GM19240 (cell line): ENCODE data around the gene STK35.

Source experiments
- DNase-seq: peaks from one replicate; pipeline ENCODE4 v3.0.0; 2011; ENCODE audit warnings: low spot score; ENCODE audit not compliant: insufficient read length

STK35 gene

DNA sequence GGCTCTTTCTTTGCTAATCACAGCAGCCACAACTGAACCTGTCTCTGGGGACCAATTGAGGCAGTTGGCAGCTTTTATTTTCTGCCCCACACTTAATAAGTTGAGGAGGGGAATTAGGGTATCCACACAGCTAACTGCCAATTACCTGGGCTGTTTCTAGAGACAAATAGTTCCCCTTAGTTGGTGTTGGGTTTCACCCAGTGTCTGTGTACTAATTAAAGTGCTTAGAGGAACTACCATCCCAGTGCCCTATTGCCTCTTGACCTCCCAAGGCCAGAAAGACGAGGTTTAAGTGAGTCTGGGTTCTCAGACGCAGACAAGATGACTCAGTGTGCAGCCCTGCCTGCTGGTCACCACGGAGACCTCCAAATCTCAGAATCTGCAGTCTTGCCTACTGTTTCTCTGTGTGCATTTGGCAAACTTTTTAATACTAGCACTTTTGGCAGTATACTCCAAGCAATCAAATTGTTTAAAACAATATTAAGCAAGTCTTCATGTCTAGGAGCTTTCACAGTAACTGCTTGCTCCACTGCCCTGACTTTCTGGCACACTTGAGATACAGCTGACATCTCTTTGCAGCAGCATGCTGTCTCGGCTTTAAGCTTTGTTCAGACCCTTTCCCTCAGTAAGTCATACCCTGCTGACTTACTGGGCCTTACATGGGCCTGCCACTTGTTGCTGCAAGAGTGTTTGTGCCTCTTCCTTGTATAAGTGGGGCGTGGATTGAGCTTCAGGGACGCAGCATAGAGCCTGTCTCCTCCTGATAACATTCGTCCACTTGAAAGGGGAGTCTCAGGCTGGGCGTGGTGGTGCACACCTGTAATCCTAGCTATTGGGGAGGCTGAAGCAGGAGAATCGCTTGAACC lies 31.9 kb downstream of the STK35 start:
- no peak for DNase-seq

DNA sequence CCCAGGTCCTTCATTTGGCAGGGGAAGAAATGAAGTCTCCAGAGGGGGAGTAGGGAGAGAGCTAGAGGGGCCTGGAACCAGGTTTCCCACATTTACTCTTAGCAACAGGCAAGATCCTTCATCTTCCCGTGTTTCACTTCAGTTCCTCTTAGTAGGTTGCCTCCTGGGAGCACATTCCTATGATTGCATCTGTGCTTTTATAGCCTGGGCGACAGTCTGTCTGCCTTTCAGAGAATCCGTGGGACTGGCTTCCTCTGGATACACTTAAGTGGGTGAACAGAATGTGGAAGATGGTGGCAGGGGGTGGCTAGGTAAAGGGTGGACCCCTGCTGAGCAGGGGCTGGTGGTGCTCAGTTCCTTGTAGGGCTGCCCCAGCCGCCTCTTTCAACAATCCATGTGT lies 33.4 kb downstream of the STK35 start:
- DNase-seq, result no peak

DNA sequence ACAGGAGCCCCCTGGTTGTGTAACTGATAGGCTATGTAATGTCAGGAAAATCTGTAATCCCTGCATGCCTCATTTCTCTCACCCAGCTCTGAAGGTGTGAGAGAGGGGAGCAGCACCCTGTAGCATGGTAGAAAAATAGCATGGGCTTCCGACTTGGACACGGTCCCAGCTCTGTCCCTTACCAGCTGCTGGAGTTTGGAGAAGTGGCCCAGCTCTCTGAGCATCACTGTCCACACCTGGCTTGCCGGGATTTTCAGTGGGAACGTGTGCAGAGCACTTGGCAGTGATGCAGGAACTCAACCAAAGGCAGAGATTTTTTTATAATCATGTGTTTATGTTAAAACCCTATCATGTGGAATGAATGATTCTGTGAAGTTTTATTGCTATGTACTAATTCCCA lies 34.6 kb downstream of the STK35 start:
- DNase-seq, result no peak

DNA sequence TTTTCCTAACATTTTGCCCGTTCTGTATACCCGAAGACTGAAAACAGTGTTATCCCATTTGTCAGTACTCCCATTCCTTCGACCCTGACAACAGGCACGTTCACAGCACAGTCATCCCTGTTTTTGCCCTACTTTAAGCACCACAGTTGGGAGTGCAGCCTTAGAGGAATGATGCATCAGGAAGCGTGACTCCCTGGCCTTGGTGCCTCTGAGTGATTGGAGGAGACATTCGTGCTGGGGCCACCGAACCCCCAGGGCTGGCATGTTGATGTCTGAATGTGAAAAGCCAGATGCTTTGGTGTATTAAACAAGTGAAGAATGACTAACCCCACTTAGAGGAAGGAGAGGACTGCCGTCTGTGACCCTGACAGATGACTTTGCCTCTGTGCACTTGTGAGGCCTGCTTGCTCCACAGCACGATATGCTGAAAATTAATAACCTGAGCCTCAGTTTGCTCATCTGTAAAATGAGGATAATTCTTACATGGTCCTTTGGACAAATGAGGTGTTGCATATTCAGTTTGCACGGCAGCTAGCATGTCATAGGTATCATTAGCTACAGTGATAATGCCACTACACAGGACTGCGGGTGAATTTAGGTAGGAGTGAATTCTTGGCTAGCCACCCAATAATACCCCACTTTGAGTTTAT lies 36.0 kb downstream of the STK35 start:
- no peak for DNase-seq

DNA sequence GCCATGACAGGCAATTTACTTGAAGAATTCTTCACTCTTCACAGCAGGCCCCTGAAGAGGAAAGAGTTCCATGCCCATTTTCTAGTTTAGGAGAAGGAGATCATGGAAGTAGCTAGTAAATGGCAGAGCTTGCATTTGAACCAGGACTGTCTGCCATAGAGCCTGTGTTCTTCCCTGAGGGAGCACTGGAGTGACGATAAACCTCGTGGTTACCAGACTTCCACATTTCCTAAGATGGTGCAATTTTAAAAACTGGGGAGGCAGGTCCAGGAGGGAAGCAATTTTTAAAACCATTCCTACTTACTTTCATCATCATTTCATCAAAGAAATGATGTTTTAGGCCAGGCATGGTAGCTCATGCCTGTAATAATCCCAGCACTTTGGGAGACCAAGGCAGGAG lies 36.8 kb downstream of the STK35 start:
- DNase-seq, result no peak

DNA sequence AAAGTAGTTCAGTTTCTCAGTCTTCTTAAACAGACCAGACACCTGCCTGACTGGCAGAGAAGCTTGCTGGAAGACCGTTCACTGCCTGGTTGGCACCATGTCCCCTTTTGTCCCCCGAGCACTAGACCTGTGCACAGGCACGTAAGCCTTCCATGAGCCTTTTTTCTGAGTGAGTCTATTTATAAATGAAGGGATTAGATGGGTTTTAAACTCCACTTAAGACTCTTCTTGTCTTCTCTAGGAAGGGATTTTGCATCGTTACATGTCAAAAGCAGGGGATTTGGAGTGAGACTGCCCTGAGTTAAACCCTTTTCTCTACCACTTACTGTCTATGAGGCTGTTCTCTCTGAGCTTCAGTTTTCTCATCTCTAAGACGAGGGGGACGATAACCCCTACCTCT lies 37.6 kb downstream of the STK35 start:
- no peak for DNase-seq

DNA sequence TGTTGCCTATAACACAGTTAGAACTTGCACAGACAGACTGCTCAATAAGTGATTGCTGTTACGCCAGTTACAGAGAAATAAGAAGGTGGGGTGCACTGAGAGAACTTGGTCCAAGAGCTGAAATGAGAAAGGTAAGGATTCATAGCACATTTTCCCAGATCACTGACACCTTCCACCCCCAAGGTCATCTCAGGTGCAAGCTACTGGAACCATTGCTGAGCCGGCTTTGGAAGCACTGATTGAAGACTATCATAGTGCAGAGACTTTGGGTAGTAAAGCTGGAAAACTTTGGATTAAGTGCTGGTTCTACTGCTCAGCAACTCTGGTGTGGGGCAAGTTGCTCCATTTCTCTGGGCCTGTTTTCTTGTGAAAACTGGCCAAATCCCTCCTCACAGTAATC lies 38.1 kb downstream of the STK35 start:
- no peak for DNase-seq

DNA sequence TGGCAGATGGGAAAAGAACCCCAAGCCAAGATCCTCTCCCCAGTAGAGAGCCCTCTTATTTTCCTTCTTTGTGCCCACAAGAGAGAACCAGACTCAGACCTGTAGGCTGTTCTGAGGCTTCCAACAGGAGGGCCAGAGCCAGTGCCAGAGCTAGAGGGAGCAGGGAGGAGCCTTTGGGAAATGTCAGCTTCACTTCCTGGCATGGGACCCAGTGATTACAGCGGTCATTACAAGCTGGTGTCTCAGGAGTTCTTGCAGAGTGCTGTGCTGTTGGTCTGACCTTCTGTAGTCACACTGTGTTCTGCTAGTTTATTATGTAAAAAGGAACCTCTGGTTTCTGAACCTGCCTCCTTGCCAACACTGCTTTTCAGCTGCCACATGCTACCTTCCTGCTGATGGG lies 38.9 kb downstream of the STK35 start:
- no peak for DNase-seq

DNA sequence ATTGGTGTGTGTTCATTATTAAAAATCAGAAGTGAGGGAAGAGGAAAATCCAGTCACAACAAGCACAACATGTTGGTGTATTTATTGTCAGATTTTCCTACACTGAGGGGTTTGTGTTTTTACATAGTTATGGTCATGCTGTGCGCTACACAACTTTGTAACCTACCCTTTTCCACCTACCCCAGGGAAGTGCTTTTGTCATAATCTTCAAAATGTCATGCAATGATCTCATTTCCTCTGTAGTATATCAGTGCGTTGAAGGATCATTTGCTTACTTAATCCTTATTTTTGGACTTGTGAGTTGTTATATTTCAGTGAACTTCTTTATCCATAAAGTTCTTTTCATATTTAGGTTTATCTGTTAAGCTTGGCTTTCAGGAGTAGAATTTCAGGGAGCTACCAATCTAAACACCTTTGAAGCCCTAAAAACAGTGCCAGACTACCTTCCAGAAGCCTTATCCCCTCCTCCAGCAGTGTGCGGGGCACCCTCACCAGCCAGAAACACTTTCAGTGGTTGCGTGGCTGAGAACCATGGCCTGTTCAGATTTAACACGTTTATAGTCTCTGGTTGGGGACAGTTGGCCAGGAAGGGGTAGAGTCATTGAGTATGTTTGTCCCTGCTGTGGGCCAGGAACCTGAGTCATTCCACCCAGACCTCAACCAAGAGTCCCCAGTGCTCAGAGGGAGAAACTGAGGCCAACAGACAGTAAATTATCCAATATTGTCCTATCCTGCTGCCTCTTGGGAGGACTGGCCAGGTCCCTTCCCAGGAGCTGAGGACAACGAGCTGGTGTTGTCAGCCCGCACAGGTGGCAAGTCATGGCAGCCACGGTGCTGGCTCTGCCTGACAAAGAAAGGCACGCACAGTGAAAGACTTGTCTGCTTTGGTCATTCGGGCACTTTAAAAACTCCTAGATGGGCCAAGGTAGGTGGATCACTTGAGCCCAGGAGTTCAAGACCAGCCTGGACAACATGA lies 40.3 kb downstream of the STK35 start:
- no peak for DNase-seq

DNA sequence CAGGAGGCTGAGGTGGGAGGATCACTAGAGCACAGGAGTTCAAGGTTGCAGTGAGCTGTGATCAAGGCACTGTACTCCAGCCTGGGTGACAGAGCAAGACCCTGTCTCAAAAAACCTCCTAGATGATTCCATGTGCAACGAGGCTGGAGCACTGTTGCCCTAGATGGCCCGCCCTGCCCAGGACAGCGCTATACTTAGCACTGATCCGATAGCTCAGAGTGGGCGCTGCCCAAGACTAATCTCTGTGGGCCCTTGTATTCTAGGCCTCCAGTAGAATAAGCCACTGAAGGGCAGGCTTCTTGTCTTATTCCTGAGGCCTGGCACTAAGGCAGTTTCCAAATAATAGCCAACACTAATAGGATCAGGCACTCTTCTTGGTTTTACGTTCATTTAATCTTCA lies 41.0 kb downstream of the STK35 start:
- DNase-seq, result no peak

DNA sequence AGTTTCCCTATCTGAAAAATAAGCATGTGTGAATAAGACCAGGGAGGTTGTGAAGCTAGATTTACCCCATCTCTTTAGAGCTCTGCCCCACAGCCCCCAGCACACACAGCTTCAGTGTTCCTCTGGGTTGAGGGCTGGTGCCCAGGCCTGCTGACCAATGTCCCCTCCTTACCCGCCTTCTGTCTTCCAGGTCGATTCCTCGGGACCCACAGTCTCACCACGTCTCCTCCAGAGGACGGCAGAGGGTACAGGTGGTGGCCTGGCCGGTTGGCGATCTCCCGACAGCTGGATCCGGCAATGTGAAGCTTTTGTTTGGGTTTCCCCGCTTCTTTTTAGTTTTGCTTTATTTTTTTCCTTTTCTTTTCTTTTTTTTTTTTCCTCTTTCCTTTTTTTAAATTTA lies 42.0 kb downstream of the STK35 start:
- DNase-seq, result no peak

DNA sequence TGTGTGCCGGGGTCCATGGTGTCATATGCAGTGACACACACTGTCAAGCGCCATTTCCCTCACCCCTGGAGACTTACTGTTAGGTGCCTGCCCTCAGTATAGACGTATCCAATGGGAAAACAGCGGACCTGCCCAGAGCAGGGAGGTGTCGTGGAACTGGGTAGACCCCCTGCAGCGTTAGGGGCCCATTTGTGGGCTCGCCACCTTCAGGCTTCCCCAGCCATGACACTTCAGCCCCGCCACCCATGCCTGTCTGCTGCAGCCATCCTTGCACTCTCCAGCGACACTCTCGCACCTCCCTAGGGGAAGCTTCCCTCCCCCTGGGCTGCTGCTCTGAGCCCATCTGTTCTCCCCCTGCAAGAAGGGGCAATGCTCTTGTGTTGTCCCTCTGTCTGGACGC lies 43.2 kb downstream of the STK35 start:
- DNase-seq, result no peak

DNA sequence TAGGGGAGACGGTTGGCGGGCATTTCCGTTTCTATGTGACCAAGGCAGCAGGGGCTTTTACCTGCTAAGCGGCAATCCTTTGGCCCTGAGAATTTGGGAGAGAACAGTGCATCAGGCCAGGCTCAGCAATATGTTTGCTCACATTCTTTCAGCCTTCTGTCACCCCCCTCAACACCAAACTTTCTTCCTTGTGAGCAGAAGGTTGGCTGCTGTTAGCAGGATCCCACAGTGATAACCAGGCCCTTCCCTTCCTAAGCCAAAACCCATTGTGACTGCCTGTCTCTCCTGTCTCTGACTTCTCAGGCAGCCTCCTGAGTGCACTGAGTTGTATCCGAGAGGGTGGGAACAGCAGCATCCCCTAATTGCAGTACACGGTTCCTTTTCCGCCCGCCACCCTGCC lies 43.7 kb downstream of the STK35 start:
- DNase-seq, result no peak

DNA sequence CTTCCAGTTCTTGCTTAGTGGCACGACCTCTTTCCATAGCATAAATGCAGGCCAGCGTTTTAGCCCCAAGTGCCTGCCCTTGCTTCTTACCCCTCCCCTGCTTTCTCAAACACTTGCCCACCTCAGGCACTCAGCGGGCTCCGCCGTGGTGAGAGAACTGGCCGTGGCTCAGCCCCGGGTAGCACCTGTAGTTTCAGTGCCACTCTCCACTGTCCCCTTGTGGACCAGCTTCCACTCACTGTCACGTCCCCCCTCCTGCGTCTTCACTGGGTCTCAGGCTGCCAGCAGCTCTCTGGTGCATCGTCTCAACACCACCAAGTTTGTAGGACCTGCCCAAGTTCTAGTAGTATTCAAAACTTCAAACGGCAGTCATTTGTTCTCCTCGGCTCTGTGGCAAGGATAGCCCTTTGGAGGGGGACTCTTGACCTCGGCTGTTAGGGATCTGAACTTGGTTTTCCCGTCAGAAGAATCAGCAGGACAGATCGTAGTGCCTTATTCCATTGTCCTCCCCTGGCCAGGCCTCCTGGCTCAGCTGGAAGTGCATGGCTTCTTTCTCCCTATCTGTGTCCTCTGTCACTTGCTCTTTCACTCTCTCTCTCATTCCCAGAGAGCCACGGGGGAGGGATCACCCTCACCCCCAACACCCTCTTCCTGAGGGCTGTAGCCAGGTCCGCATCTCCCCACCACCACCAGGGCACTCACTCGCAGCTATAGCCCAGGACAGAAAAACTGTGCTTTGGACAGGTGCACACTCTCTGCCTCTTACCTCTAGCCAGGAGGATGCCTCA lies 44.6 kb downstream of the STK35 start:
- no peak for DNase-seq

DNA sequence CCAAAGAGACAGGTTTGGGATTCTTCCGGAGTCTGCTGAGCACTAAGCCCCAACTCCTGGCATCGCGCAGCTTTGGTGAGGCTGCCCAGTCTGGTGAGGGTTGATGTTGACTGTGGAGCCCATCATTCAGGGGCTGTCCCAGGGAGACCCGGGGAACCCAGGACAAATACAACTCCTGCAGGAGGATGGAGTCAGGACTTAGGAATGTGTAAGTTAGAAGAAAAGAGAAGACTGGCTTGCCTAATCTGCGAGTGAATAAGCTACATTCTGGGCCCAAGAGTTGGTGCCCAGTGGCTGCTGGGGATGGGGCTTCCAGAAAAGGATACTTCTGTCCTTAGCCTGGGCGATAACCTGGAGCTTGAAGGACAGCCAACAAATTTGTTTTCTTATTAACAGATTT lies 47.9 kb downstream of the STK35 start:
- no peak for DNase-seq

DNA sequence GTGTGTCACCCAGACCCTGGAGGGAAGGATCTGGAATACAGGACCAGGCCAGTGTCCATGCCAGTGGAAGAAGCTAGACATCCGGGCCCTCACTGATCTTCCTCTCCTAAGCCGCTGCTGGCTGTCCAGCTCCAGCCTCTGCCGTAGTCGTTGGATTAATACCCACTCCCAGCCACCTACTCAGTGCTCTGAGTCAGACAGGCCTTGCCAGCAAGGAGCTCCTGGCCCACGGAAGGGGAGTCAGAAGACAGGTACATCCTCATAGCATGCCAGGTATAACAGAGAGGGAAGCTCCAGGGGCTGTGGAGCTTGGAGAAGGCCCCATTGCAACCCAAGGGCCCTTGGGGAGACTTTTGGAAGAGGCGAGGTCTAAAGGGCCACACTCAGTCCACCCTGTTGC lies 49.0 kb downstream of the STK35 start:
- no peak for DNase-seq

DNA sequence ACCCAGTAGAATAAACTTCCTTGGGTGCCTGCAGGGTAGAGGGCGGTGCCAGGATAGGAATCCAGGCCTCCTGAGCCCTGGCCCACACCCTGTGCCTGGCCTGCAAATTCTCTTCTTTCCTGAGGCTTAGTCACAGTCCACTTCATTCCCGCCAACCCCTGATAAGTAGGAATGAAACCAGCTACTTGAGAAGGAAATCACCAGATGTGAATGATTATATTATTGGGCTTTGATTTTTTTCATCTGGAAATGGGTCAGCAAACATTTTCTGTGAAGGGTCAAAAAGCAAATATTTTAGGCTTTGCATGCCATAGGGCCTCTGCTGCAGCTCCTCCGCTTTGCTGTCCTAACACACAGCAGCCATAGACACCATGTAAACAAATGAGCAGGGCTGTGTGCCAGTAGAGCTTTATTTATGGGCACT lies 50.2 kb downstream of the STK35 start:
- DNase-seq, result no peak

DNA sequence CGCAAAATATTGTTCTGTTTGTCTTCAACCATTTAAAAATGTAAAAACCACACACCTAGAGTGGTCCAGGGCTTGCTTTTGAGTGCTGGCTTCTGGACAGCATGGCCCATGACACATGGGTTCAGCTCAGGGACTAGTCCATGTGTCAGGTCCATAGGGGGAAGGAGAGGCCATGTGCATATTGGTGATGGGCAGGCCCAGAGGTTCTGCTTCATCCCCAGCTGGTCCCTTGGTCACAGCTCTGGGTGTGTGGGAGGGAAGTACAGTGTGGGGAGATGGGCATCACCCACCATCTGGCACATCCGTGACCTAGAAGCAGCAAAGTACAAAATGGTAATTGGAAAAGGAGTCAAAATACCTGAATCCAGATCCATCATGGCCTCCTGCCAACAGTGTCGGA lies 50.7 kb downstream of the STK35 start:
- DNase-seq, result no peak

DNA sequence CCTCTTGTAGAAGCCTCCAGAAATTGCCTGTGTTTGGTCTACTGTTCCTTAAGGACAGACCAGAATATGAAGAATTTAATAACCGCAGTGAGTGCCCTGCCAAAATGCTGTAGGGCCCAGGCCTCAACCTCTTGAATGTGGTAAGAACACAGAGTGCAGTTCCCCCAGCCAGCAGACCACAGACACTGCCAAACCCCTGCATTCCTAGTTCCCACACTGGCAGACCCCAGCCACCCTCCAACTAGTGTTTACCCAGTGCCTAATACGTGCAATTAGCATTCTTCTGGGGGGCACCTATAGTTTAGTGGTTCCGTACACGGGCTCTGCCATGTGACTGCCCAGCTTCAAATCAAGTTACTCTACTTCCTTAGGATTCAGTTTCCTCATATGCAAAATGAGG lies 51.7 kb downstream of the STK35 start:
- DNase-seq, result no peak

DNA sequence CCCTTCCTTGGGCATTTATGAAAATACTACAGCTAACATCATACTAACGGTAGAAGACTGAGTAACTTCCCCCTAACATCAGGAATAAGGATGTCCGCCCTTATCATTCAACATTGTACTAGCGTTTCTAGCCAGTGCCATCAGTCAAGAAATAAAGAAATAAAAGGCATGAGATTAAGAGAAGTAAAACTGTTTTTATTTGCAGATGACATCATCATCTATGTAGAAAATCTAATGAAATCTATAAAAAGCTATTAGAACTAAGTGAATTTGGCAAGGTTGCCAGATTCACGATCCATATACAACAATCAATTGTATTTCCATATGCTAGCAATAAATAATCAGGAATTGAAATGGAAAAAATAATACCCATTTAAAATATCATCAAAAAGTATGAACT lies 54.6 kb downstream of the STK35 start:
- no peak for DNase-seq
